AG20443 (cell line): ENCODE data around the gene PCDH9.
"Not testable (repeated sequence)": the region's sequence is repeated elsewhere in the genome, so short reads cannot be mapped to it uniquely, and the experiment has no call there.

Source experiments
- DNase-seq: peaks from one replicate; pipeline ENCODE4 v3.0.0; 2012; ENCODE audit warnings: low spot score, mixed read lengths

Gene PCDH9

GRCh38 chr13:66659701-66660467, 570.3 kb downstream of the PCDH9 start:
- DNase-seq: no peak

- DNase-seq: no peak
Observed at GRCh38 chr13:66659286-66659685, 570.9 kb downstream of the PCDH9 start.

GRCh38 chr13:66657165-66657881, 572.8 kb downstream of the PCDH9 start:
- peak; percentile 19 for DNase-seq

- DNase-seq: no peak
Observed at GRCh38 chr13:66655847-66656454, 574.2 kb downstream of the PCDH9 start.

DNA sequence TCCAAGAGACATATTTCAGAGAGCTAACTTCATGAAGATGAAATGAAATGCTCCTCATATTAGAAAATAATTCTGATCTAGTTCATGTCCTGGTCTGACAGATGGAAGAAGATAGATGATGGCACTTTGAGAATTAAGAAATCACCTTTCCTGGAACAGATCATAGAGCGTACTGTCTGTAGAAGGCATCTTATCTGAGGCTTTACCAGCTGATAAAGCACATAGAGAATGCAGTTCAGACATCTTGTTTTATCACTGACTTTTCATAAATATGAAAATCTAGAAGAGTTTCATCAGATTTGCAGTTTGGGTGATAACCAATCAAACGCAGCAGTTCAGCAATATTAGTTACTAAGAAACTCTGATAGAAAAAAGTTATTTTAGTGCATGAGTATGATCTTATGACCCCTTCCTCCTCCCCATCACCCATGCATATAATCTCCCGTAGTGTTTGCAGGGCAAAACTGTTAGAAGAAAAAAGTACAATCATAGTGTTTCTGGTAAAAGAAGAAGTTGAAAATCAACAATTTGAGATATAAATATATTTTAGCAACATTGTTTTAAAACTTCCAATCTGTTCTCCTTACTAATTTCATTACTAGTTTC, 585.2 kb downstream of the PCDH9 start:
- no peak for DNase-seq

DNA sequence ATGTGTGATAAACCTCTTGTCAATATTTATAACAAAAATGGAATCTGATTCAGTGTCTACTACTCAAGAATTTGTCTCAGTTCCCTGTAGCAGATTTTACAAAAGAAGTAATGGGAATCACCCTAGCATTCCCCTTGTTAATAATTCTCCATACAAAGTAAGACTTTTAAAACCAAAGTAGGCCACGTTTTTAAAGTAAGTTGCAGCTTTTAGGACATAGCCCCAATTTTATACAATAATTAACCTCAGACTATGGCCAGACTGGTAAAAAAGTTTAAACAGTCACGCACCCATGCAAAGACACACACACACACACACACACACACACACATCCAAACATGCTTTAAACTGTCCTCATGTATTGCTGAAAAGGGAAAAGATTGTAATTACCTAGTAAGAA, 589.9 kb downstream of the PCDH9 start:
- no peak for DNase-seq

GRCh38 chr13:66639044-66639443, 591.1 kb downstream of the PCDH9 start:
- DNase-seq: no peak

GRCh38 chr13:66635526-66635925, 594.6 kb downstream of the PCDH9 start:
- DNase-seq: peak; percentile 9

DNA sequence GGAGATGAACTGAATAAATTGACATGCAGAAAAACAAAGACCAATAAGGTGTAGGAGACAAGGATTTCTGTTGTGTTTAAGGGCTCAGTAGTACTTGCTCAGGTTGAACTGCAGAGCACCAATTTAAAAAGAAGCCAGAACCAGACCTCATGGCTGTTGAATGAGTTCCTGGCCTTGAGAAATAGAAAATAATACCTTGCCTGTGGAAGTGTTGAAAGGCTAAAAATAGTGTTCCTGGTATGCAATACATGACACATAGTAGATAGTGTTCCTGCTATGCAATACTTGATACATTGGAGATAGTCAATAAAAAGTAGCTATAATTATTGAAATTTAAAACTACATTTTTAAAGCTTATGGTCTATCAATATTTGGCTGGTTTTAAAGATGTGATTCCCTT, 595.8 kb downstream of the PCDH9 start:
- no peak for DNase-seq

DNA sequence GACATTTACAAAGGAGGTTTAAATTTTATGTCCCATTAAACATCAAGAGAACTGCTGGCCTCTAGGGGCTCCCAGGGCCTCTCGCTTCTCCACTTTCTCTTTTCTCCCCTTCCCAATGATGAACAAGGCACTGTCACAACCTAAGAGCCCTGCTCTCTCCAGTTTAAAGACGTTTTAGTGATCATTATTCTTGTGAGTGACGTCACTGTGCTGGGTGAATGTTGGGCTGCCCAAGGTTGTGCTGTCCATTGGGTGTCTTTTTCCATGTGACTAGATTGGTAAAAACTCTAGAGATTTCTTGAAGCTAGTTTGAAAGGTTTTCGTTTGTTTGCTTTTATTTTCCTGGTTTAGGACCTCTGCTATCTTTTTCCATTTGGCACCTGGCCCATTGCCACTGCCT, 602.6 kb downstream of the PCDH9 start:
- DNase-seq: no peak

GRCh38 chr13:66624302-66624701, 605.8 kb downstream of the PCDH9 start:
- DNase-seq: no peak

DNA sequence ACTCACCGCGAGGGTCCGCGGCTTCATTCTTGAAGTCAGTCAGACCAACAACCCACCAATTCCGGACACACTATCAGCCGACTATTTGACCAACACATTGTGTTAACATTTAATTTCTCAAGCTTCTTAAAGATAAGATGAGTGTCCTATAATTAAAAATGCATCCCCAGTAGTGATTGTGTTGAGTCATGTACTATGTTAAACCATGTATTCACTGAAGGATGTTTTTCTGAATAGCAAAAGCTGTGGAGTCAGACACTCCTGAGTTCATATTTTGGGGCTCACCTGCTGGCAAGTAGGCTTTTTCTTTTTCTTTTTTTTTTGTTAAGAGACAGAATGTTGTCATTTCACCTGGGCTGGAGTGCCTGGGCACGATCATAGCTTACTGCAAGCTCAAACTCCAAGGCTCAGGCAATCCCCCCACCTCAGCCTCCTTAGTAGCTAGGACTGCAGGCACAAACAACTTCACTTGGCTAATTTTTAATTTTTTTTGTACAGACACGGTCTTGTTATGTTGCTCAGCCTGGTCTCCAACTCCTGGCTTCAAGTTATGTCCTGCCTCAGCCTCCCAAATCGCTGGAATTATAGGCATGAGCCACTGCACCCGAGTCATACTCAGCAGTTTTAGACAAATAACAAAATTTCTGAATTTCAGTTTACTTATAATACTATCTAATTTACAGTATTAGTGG, 606.9 kb downstream of the PCDH9 start:
- DNase-seq: no peak

DNA sequence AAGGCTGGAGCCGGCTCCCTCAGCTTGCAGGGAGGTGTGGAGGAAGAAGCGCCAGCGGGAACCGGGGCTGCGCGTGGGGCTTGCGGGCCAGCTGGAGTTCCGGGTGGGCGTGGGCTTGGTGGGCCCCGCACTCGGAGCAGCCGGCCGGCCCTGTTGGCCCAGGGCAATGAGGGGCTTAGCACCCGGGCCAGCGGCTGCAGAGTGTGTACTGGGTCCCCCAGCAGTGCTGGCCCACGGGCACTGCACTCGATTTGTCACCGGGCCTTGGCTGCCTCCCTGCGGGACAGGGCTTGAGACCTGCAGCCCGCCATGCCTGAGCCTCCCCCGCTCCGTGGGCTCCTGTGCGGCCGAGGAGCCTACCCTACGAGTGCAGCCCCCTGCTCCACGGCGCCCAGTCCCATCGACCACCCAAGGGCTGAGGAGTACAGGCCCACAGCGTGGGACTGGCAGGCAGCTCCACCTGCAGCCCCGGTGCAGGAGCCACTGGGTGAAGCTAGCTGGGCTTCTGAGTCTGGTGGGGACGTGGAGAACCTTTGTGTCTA, 608.2 kb downstream of the PCDH9 start:
- not testable (repeated sequence) for DNase-seq

GRCh38 chr13:66618702-66619101, 611.4 kb downstream of the PCDH9 start:
- peak; percentile 7 for DNase-seq

- no peak for DNase-seq
Observed at GRCh38 chr13:66617786-66618185, 612.4 kb downstream of the PCDH9 start.

GRCh38 chr13:66612983-66613382, 617.2 kb downstream of the PCDH9 start:
- DNase-seq: no peak

- no peak for DNase-seq
Observed at GRCh38 chr13:66586489-66586888, 643.6 kb downstream of the PCDH9 start.

DNA sequence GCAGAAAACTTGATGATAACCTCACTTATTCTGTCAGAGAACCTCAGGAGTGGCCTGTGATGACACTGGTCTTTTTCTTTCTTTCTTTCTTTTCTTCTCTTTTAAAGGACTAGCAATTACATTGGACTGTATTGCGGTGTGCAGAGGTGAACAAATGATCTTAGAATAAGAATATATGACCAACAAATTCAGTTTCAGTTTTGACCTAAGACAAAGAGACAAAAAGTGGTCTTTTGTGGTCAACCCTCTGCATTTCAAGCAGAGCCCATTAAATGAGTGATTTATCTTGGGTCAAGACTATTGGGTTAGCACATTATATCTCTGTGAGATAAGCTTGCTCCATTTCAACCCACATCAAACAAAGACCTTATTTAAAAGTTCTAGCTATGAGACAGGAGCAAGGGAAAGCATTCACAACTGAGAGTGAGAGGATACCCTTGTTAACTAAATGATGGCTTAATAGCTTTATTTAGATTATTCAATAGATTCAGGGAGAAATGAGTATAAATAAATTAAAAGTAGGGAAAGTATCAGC, 644.4 kb downstream of the PCDH9 start:
- no peak for DNase-seq

DNA sequence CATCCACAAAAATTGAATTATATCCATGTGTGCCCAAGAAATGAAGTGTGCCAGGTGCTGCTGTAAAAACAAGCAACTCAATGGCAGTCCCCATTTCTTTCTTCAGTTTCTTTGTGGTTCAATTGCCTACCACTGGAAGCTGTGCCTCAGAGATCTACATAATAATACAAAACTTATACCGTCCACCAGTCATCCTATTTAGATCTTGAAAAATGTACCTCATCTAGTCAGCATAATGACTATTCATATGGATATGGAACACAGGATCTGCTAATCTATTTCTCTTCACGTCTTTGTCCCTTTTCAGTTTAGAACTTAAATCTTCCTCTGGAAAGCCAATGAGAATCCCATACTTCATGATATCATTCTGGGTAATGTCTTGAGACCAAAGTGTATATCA, 648.5 kb downstream of the PCDH9 start:
- DNase-seq: no peak

GRCh38 chr13:66578305-66578704, 651.8 kb downstream of the PCDH9 start:
- DNase-seq: no peak

DNA sequence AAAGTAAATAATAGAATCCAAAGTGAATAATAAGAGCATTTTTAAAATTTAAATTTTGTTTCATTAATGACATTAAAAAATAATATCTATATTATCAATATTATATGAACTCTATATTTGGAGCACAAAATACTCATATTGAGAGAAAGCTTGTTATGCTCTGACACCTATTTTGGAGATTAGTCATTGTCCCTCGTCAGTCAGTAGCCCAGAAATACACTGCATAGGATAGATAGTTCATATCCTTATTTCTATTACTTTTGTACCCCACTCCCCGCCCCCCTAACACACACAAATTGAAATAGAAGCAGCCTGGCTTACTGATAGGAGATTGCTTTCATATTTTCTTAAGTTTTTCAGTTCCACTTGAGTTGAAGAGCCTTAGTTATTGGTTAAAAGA, 652.8 kb downstream of the PCDH9 start:
- DNase-seq: no peak

GRCh38 chr13:66576381-66576780, 653.8 kb downstream of the PCDH9 start:
- DNase-seq: no peak
